Measurements from ENCODE around the gene ZBTB7A.

The ZBTB7A gene

DNA sequence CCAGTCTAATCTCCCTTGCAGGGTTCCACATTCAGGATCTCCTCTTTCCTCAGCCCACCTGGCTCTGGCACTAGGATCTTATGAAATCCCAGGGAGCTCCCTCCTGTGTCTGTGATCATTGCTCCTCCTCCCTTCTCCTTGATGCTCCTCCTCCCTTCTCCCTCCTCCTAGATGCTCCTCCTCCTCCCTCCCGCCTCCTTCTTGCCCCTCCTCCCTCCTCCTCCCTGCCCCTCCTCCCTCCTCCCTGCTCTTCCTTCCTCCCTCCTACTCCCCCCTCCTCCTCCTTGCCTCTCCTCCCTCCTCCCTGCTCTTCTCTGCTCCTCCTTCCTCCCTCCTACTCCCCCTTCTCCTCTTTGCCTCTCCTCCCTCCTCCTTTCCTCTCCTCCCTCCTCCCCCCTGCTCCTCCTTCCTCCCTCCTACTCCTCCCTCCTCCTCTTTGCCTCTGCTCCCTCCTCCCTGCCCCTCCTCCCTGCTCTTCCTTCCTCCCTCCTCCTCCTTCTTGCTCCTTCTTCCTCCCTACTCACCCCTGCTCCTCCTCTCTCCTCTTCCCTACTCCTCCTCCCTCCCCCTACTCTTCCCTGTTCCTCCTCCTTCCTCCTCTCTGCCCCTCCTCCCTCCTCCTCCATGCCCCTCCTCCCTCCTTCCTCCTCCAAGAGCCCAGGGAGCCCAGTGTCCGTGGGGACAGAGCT is 14.9 kb upstream of the ZBTB7A start:
- Histone ChIP-seq H3K9me3 (ENCODE audit: control insufficient read depth, insufficient read depth, low read depth, low read length) (no peaks in the 10 kb centered on the region), H3K4me1 (ENCODE audit: control insufficient read depth, insufficient read depth, low read length) (no peaks in the 10 kb centered on the region), H3K36me3 (ENCODE audit: control insufficient read depth in 2 of 2, insufficient read depth in 1 of 2, low read length in 2 of 2) (no peaks in the 10 kb centered on the region), H3K4me3 (ENCODE audit: low read depth, low read length) (no peak overlapping the region), H3K27ac (ENCODE audit: extremely low read depth, low read depth, low read length) (no peak overlapping the region)
- ChIA-PET CTCF (interaction anchor here (0.6 kb wide), 1 partner anchor 1931 kb away, joined by 4 read pairs; no protein-coding TSS in a partner anchor), POLR2A (interaction anchor here (1.4 to 1.7 kb wide), 2 partner anchors 12 to 16 kb away, joined by 3 to 7 read pairs; no protein-coding TSS in a partner anchor)
- TF ChIP-seq, protein P1, sequence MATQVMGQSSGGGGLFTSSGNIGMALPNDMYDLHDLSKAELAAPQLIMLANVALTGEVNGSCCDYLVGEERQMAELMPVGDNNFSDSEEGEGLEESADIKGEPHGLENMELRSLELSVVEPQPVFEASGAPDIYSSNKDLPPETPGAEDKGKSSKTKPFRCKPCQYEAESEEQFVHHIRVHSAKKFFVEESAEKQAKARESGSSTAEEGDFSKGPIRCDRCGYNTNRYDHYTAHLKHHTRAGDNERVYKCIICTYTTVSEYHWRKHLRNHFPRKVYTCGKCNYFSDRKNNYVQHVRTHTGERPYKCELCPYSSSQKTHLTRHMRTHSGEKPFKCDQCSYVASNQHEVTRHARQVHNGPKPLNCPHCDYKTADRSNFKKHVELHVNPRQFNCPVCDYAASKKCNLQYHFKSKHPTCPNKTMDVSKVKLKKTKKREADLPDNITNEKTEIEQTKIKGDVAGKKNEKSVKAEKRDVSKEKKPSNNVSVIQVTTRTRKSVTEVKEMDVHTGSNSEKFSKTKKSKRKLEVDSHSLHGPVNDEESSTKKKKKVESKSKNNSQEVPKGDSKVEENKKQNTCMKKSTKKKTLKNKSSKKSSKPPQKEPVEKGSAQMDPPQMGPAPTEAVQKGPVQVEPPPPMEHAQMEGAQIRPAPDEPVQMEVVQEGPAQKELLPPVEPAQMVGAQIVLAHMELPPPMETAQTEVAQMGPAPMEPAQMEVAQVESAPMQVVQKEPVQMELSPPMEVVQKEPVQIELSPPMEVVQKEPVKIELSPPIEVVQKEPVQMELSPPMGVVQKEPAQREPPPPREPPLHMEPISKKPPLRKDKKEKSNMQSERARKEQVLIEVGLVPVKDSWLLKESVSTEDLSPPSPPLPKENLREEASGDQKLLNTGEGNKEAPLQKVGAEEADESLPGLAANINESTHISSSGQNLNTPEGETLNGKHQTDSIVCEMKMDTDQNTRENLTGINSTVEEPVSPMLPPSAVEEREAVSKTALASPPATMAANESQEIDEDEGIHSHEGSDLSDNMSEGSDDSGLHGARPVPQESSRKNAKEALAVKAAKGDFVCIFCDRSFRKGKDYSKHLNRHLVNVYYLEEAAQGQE (tag by site-specific recombination; IDR thresholded peaks at IDR 0.05): no peak
- 0 out of 2 replicates have a peak, but pooled peaks have one; percentile 43 for TF ChIP-seq ZNF157 (tag by site-specific recombination; IDR thresholded peaks at IDR 0.05)
- peak; percentile 86 for TF ChIP-seq WT1 (tag by site-specific recombination; IDR thresholded peaks at IDR 0.05)
- TF ChIP-seq ZNF785 (tag by site-specific recombination; IDR thresholded peaks at IDR 0.05): peak; percentile 48; the same call in 1 of the 2 replicates
- TF ChIP-seq ZNF211 (tag by site-specific recombination; IDR thresholded peaks at IDR 0.05; ENCODE audit: low read depth): no peak
- no peak for TF ChIP-seq KLF7 (tag by site-specific recombination; IDR thresholded peaks at IDR 0.05; ENCODE audit: borderline replicate concordance)
- peak; percentile 64 for TF ChIP-seq ZNF169 (tag by site-specific recombination; IDR thresholded peaks at IDR 0.05)
- TF ChIP-seq ZNF341 (tag by site-specific recombination; IDR thresholded peaks at IDR 0.05; ENCODE audit: low read depth): peak; percentile 98
- TF ChIP-seq ZNF398 (tag by site-specific recombination; IDR thresholded peaks at IDR 0.05): peak; percentile 92
- no peak for TF ChIP-seq ZBTB8A (tag by site-specific recombination; IDR thresholded peaks at IDR 0.05)
- no peak for TF ChIP-seq ZNF248 (tag by site-specific recombination; IDR thresholded peaks at IDR 0.05)
- TF ChIP-seq ZNF548 (tag by site-specific recombination; IDR thresholded peaks at IDR 0.05): no peak
- peak; percentile 40; the same call in 1 of the 2 replicates for TF ChIP-seq KLF8 (tag by site-specific recombination; IDR thresholded peaks at IDR 0.05)
- TF ChIP-seq ZNF335 (tag by site-specific recombination; conservative IDR thresholded peaks at IDR 0.05): no peak
- TF ChIP-seq ZNF837 (tag by site-specific recombination; IDR thresholded peaks at IDR 0.05): no peak
- TF ChIP-seq SP2 (tag by site-specific recombination; IDR thresholded peaks at IDR 0.05): peak; percentile 55
- TF ChIP-seq IKZF3 (tag by site-specific recombination; IDR thresholded peaks at IDR 0.05): no peak
- no peak for TF ChIP-seq ZNF146 (tag by site-specific recombination; IDR thresholded peaks at IDR 0.05)
- 0 out of 2 replicates have a peak, but pooled peaks have one; percentile 43 for TF ChIP-seq ZNF2 (tag by site-specific recombination; IDR thresholded peaks at IDR 0.05)
- TF ChIP-seq ZNF830 (tag by site-specific recombination; IDR thresholded peaks at IDR 0.05; ENCODE audit: low read depth): no peak
- no peak for TF ChIP-seq ZNF37A (tag by site-specific recombination; IDR thresholded peaks at IDR 0.05)
- TF ChIP-seq YY1 (tag by site-specific recombination; IDR thresholded peaks at IDR 0.05): no peak
- 0 out of 2 replicates have a peak, but pooled peaks have one; percentile 45 for TF ChIP-seq ZNF658 (tag by site-specific recombination; IDR thresholded peaks at IDR 0.05)
- TF ChIP-seq KLF17 (tag by site-specific recombination; IDR thresholded peaks at IDR 0.05): 0 out of 2 replicates have a peak, but pooled peaks have one; percentile 50
- TF ChIP-seq PATZ1 (tag by site-specific recombination; IDR thresholded peaks at IDR 0.05): peak; percentile 34; the same call in 1 of the 2 replicates
- TF ChIP-seq ZSCAN18 (tag by site-specific recombination; IDR thresholded peaks at IDR 0.05): 0 out of 2 replicates have a peak, but pooled peaks have one; percentile 38
- TF ChIP-seq ZFHX2 (tag by site-specific recombination; conservative IDR thresholded peaks at IDR 0.05): peak; percentile 89

Data from HEK293 (cell line).